NCI-H748 treated with DMSO at 0.1 percent for 48 hours (cell line): ENCODE results near the gene TGM5.
"Not testable (repeated sequence)": the region's sequence is repeated elsewhere in the genome, so short reads cannot be mapped to it uniquely, and the experiment has no call there.

Source experiments
- DNase-seq: peaks from one replicate; lab custom pipeline; 2025; lab: John Stamatoyannopoulos, UW

The TGM5 gene

GRCh38 chr15:43218908-43219706 lies 47.6 kb downstream of the TGM5 start:
- DNase-seq = no peak

- DNase-seq = no peak
Measured at GRCh38 chr15:43215961-43216360, 50.8 kb downstream of the TGM5 start.

GRCh38 chr15:43214592-43215295 lies 52.0 kb downstream of the TGM5 start:
- DNase-seq = no peak

- DNase-seq = no peak
Measured at GRCh38 chr15:43214169-43214568, 52.6 kb downstream of the TGM5 start.

GRCh38 chr15:43213466-43213865 lies 53.3 kb downstream of the TGM5 start:
- DNase-seq = no peak

- DNase-seq = no peak
Measured at GRCh38 chr15:43212951-43213350, 53.8 kb downstream of the TGM5 start.

- DNase-seq = no peak
Measured at GRCh38 chr15:43212299-43212698, 54.4 kb downstream of the TGM5 start.

- DNase-seq = no peak
Measured at GRCh38 chr15:43211224-43211735, 55.4 kb downstream of the TGM5 start.

- DNase-seq = no peak
Measured at GRCh38 chr15:43210807-43211206, 55.9 kb downstream of the TGM5 start.

GRCh38 chr15:43210172-43210745 lies 56.5 kb downstream of the TGM5 start:
- no peak for DNase-seq

- DNase-seq = no peak
Measured at GRCh38 chr15:43209059-43209824, 57.5 kb downstream of the TGM5 start.

- no peak for DNase-seq
Measured at GRCh38 chr15:43208052-43209002, 58.4 kb downstream of the TGM5 start.

- DNase-seq = no peak
Measured at GRCh38 chr15:43207024-43207423, 59.7 kb downstream of the TGM5 start.

- DNase-seq = no peak
Measured at GRCh38 chr15:43206054-43206453, 60.7 kb downstream of the TGM5 start.

GRCh38 chr15:43204016-43204901 lies 62.5 kb downstream of the TGM5 start:
- DNase-seq = no peak

- DNase-seq = no peak
Measured at GRCh38 chr15:43199945-43200488, 66.7 kb downstream of the TGM5 start.

- DNase-seq = no peak
Measured at GRCh38 chr15:43198992-43199391, 67.7 kb downstream of the TGM5 start.

GRCh38 chr15:43198556-43198955 lies 68.2 kb downstream of the TGM5 start:
- DNase-seq = not testable (repeated sequence)

- not testable (repeated sequence) for DNase-seq
Measured at GRCh38 chr15:43197773-43198172, 69.0 kb downstream of the TGM5 start.
